CD14-positive monocyte (primary cell): ENCODE measurements around the gene CKAP2L. TPM values are rescaled to one million over a fixed set of nuclear protein-coding genes. Genes with fewer than 3 reads are reported as not detected.
A peak's percentile ranks its signal among the peaks of the same experiment; 100 is the strongest.

ENCODE experiments used
- DNase-seq, 3 donors: peaks; one replicate each; pipeline ENCODE4 v3.0.0-alpha.2; 2011 to 2022
- H2AFZ ChIP-seq: 2 replicates; pipeline ENCODE4 v1.6.0; 2012; ENCODE audit warnings: mild to moderate bottlenecking, low read depth, low read length, inconsistent platforms; ENCODE audit not compliant: insufficient read depth, poor library complexity, severe bottlenecking
- H3K27ac ChIP-seq, 2 donors: 1 replicate in 1 of 2; 2 replicates in 1 of 2; pipeline ENCODE4 v1.5.1; 2012 to 2013; ENCODE audit warnings: low read length in 2 of 2, control low read depth in 1 of 2, inconsistent platforms in 1 of 2, low read depth in 1 of 2, mild to moderate bottlenecking in 1 of 2
- H3K27me3 ChIP-seq, 2 donors: one replicate each; pipeline versions ENCODE4 v1.6.0 to v1.6.1; 2011 to 2013; ENCODE audit warnings: low read length in 2 of 2; ENCODE audit not compliant: control insufficient read depth in 2 of 2, insufficient read depth in 2 of 2
- H3K36me3 ChIP-seq, 2 donors: replicated peaks in 1 of 2; 1 replicate in 1 of 2; 2 replicates in 1 of 2; pipeline versions ENCODE4 v1.5.1 to v1.6.1; 2012 to 2013; ENCODE audit warnings: low read length in 2 of 2, control low read depth in 1 of 2, inconsistent platforms in 1 of 2, mild to moderate bottlenecking in 1 of 2; ENCODE audit not compliant: insufficient read depth in 2 of 2, control insufficient read depth in 1 of 2
- H3K4me1 ChIP-seq, 2 donors: 1 replicate in 1 of 2; 2 replicates in 1 of 2; pipeline versions ENCODE4 v1.5.1 to v1.6.1; 2012 to 2013; ENCODE audit warnings: low read length in 2 of 2, control low read depth in 1 of 2, inconsistent platforms in 1 of 2, mild to moderate bottlenecking in 1 of 2, moderate library complexity in 1 of 2; ENCODE audit not compliant: insufficient read depth in 2 of 2, control insufficient read depth in 1 of 2
- H3K4me2 ChIP-seq: replicated peaks from 2 replicates; pipeline ENCODE3; 2012; ENCODE audit warnings: low read length, moderate library complexity, mild to moderate bottlenecking; ENCODE audit not compliant: poor library complexity, severe bottlenecking; ENCODE audit errors: extremely low read depth
- H3K4me3 ChIP-seq, 3 experiments: fragments of 200-600 bp in 1 of 3; sonication (generic) in 1 of 3; replicated peaks in 1 of 3; 1 replicate in 2 of 3; 2 replicates in 1 of 3; pipeline ENCODE4 v1.5.1; 2011 to 2013; ENCODE audit warnings: low read length in 3 of 3, mild to moderate bottlenecking in 3 of 3, control low read depth in 2 of 3, low read depth in 2 of 3, inconsistent platforms in 1 of 3, moderate library complexity in 1 of 3
- H3K79me2 ChIP-seq: 2 replicates; pipeline ENCODE4 v1.6.0; 2012; ENCODE audit warnings: mild to moderate bottlenecking, control low read depth, inconsistent platforms, low read length, moderate library complexity; ENCODE audit not compliant: insufficient read depth
- H3K9ac ChIP-seq: 2 replicates; pipeline ENCODE4 v1.6.0; 2017; ENCODE audit warnings: low read length, mild to moderate bottlenecking; ENCODE audit not compliant: insufficient read depth, poor library complexity, severe bottlenecking
- H3K9me3 ChIP-seq, 2 donors: replicated peaks in 1 of 2; 1 replicate in 1 of 2; 2 replicates in 1 of 2; pipeline versions ENCODE4 v1.5.1 to v1.6.1; 2012 to 2013; ENCODE audit warnings: low read length in 2 of 2, control low read depth in 1 of 2; ENCODE audit not compliant: control insufficient read depth in 1 of 2, insufficient read depth in 1 of 2
- H4K20me1 ChIP-seq: 2 replicates; pipeline ENCODE4 v1.6.0; 2012; ENCODE audit warnings: mild to moderate bottlenecking, low read length, control low read depth, moderate library complexity; ENCODE audit not compliant: insufficient read depth
- H3K27ac Mint-ChIP-seq, 7 donors: one replicate each; pipeline ENCODE4 v1.8.0; 2020; ENCODE audit warnings: mild to moderate bottlenecking in 7 of 7, mixed read lengths in 7 of 7, moderate library complexity in 6 of 7, inconsistent platforms in 2 of 7
- H3K27me3 Mint-ChIP-seq, 3 donors: one replicate each; pipeline ENCODE4 v1.8.0; 2021 to 2022; ENCODE audit warnings: low read depth in 3 of 3, mild to moderate bottlenecking in 3 of 3, mixed read lengths in 3 of 3, moderate library complexity in 3 of 3, inconsistent platforms in 1 of 3
- H3K36me3 Mint-ChIP-seq, 2 donors: one replicate each; pipeline ENCODE4 v1.8.0; 2020; ENCODE audit warnings: mixed read lengths in 2 of 2, inconsistent platforms in 1 of 2, mild to moderate bottlenecking in 1 of 2
- H3K4me1 Mint-ChIP-seq: one replicate; pipeline ENCODE4 v1.8.0; 2020; ENCODE audit warnings: mild to moderate bottlenecking, mixed read lengths
- H3K4me3 Mint-ChIP-seq, 2 donors: one replicate each; pipeline ENCODE4 v1.8.0; 2020; ENCODE audit warnings: mild to moderate bottlenecking in 2 of 2, mixed read lengths in 2 of 2, moderate library complexity in 1 of 2
- H3K9me3 Mint-ChIP-seq, 7 donors: one replicate each; pipeline ENCODE4 v1.8.0; 2020 to 2022; ENCODE audit warnings: mixed read lengths in 7 of 7, mild to moderate bottlenecking in 6 of 7, moderate library complexity in 6 of 7, inconsistent platforms in 2 of 7
- CTCF ChIP-seq: fragments of 200-600 bp; IDR thresholded peaks from one replicate; pipeline ENCODE4 v1.8.0; 2022; ENCODE audit warnings: antibody characterized with exemption, mild to moderate bottlenecking
- WGBS: methylation state at CpG from one replicate; pipeline ENCODE4 v1.1.5; 2013; ENCODE audit warnings: missing lambda C conversion rate; ENCODE audit not compliant: insufficient coverage; 5-methylcytosine and 5-hydroxymethylcytosine counted together
- intact Hi-C, 2 donors: fragments of 100-400 bp; cut with micrococcal nuclease; formaldehyde crosslinking; loops; one replicate each; pipeline versions ENCODE4 v1.15.0 to v1.15.1; 2023
- polyA plus RNA-seq, 3 donors: library from polyadenylated mRNA; depleted of rRNA in 1 of 3; unstranded in 2 of 3; stranded (reverse) in 1 of 3; fragments of 300-500 nt in 2 of 3; fragments of >200 nt in 1 of 3; fragmentation: Illumina TruSeq in 2 of 3; gene quantifications; 1 replicate in 2 of 3; 2 replicates in 1 of 3; pipeline ENCODE4 v1.2.3, GENCODE V29; 2012 to 2021

The CKAP2L gene
- polyA plus RNA-seq, 3 donors, result 0.04 to 0.24 TPM; not detected in 1

- H3K4me1 ChIP-seq, result peaks cover 22 to 25% of the 10 kb centered on the region in 2 donors
- no peaks in the 10 kb centered on the region for H3K27me3 Mint-ChIP-seq
- H3K4me1 Mint-ChIP-seq, result peaks cover 23% of the 10 kb centered on the region
- no peaks in the 10 kb centered on the region for H4K20me1 ChIP-seq
- peak overlapping the region in 1 of 2 donors; percentile 79 for H3K27ac ChIP-seq
- no peaks in the 10 kb centered on the region for H3K9me3 ChIP-seq
- WGBS, result 100% methylated on average over 1 of the region's 1 CpG
- H3K4me3 Mint-ChIP-seq, result no peak overlapping the region
- no peak overlapping the region for H3K4me3 ChIP-seq
- TF ChIP-seq CTCF, result no peak
- peaks cover 22 to 60% of the 10 kb centered on the region in 2 donors for H3K36me3 Mint-ChIP-seq
- H3K36me3 ChIP-seq, result peaks cover 7 to 38% of the 10 kb centered on the region in 2 donors
- intact Hi-C loops, result loop anchor here (5.0 kb wide), 2 partner anchors 38 to 133 kb away; no protein-coding TSS in a partner anchor
- peaks cover 92% of the 10 kb centered on the region for H3K79me2 ChIP-seq
- peak overlapping the region; percentile 3 for H2AFZ ChIP-seq
- peak; percentile 59 to 78 (median 76) for DNase-seq
- no peak overlapping the region for H3K9ac ChIP-seq
- H3K9me3 Mint-ChIP-seq, result no peaks in the 10 kb centered on the region
- no peaks in the 10 kb centered on the region for H3K27me3 ChIP-seq
- no peak overlapping the region for H3K4me2 ChIP-seq
- peak overlapping the region; percentile 21 to 90 (median 48) for H3K27ac Mint-ChIP-seq
Measured at GRCh38 chr2:112754564-112754963, 9.8 kb downstream of the CKAP2L start.

- Histone ChIP-seq H3K79me2 (peaks cover 92% of the 10 kb centered on the region), H2AFZ (no peak overlapping the region), H3K27ac (no peak overlapping the region), H3K4me2 (no peak overlapping the region), H3K4me1 (peaks cover 22% of the 10 kb centered on the region in 2 donors), H3K27me3 (no peaks in the 10 kb centered on the region), H3K9ac (no peak overlapping the region), H3K36me3 (peaks cover 8 to 38% of the 10 kb centered on the region in 2 donors), H3K4me3 (no peak overlapping the region), H3K9me3 (no peaks in the 10 kb centered on the region), H4K20me1 (no peaks in the 10 kb centered on the region)
- 100% methylated on average over 4 of the region's 4 CpGs for WGBS
- H3K9me3 Mint-ChIP-seq, result no peaks in the 10 kb centered on the region
- no peak overlapping the region for H3K4me3 Mint-ChIP-seq
- no peaks in the 10 kb centered on the region for H3K27me3 Mint-ChIP-seq
- peaks cover 21 to 57% of the 10 kb centered on the region in 2 donors for H3K36me3 Mint-ChIP-seq
- H3K4me1 Mint-ChIP-seq, result peaks cover 20% of the 10 kb centered on the region
- intact Hi-C loops, result loop anchor here (5.0 kb wide), 2 partner anchors 40 to 135 kb away; no protein-coding TSS in a partner anchor
- peak overlapping the region in 4 of 7 donors; percentile 20 to 42 (median 28) for H3K27ac Mint-ChIP-seq
- no peak for DNase-seq
- TF ChIP-seq CTCF, result no peak
Measured at GRCh38 chr2:112752667-112753066, 11.7 kb downstream of the CKAP2L start.
